RWPE2 (cell line): Measurements from ENCODE around the gene ANKRD36C.
"Not testable (repeated sequence)": the region's sequence is repeated elsewhere in the genome, so short reads cannot be mapped to it uniquely, and the experiment has no call there.

Experiments used
- ATAC-seq: fragments of 200-7000 bp; cut with Tn5 transposase; 3 replicates; pipeline ENCODE4 v1.9.1; 2021; ENCODE audit warnings: low read depth
- DNase-seq: peaks from one replicate; pipeline ENCODE4 v3.0.0-alpha.2; 2020; ENCODE audit warnings: low spot score
- H3K27ac ChIP-seq: fragments of 450-650 bp; 2 replicates; pipeline ENCODE4 v1.5.1; 2017; ENCODE audit warnings: mild to moderate bottlenecking; ENCODE audit not compliant: poor library complexity, severe bottlenecking
- H3K27me3 ChIP-seq: fragments of 250-450 bp; sonication (Bioruptor Pico); 2 replicates; pipeline ENCODE4 v1.5.1; 2021; ENCODE audit warnings: mild to moderate bottlenecking, moderate library complexity; ENCODE audit not compliant: insufficient read depth, poor library complexity, severe bottlenecking
- H3K36me3 ChIP-seq: fragments of 250-450 bp; sonication (Bioruptor Pico); 2 replicates; pipeline ENCODE4 v1.5.1; 2020; ENCODE audit warnings: low read depth, mild to moderate bottlenecking, moderate library complexity
- H3K4me1 ChIP-seq: fragments of 250-450 bp; sonication (Bioruptor Pico); 2 replicates; pipeline ENCODE4 v1.5.1; 2021; ENCODE audit warnings: mild to moderate bottlenecking, moderate library complexity; ENCODE audit not compliant: insufficient read depth, poor library complexity, severe bottlenecking
- H3K4me3 ChIP-seq: fragments of 250-450 bp; sonication (Bioruptor Pico); 2 replicates; pipeline ENCODE4 v1.5.1; 2021; ENCODE audit warnings: mild to moderate bottlenecking, moderate library complexity; ENCODE audit not compliant: severe bottlenecking
- H3K9me3 ChIP-seq: fragments of 250-450 bp; sonication (Bioruptor Pico); 2 replicates; pipeline ENCODE4 v1.5.1; 2021; ENCODE audit warnings: mild to moderate bottlenecking, moderate library complexity; ENCODE audit not compliant: severe bottlenecking
- CTCF ChIP-seq: fragments of 450-650 bp; IDR thresholded peaks from one replicate; pipeline ENCODE4 v1.5.1; 2017; ENCODE audit warnings: mild to moderate bottlenecking, moderate library complexity; ENCODE audit not compliant: poor library complexity, severe bottlenecking

ANKRD36C gene

GRCh38 chr2:96011129-96011455 is 19.5 kb upstream of the ANKRD36C start:
- ATAC-seq = peak; percentile 37
- DNase-seq, H3K27me3 ChIP-seq, H3K4me3 ChIP-seq, H3K9me3 ChIP-seq, H3K27ac ChIP-seq, H3K36me3 ChIP-seq, H3K4me1 ChIP-seq: not testable (repeated sequence)

- H3K9me3 ChIP-seq, H3K36me3 ChIP-seq, H3K27ac ChIP-seq, H3K27me3 ChIP-seq, H3K4me1 ChIP-seq: not testable (repeated sequence)
- ATAC-seq (peak; percentile 93), DNase-seq (peak; percentile 92)
- peak overlapping the region; percentile 31 for H3K4me3 ChIP-seq
These were observed 18.9 kb upstream of the ANKRD36C start for GRCh38 chr2:96010320-96011128.

- not testable (repeated sequence) for H3K9me3 ChIP-seq, H3K27ac ChIP-seq, H3K4me1 ChIP-seq, DNase-seq, H3K36me3 ChIP-seq, H3K27me3 ChIP-seq
- ATAC-seq = peak; percentile 81
- peak overlapping the region; percentile 31 for H3K4me3 ChIP-seq
These were observed 18.2 kb upstream of the ANKRD36C start for GRCh38 chr2:96009833-96010232.

GRCh38 chr2:96008051-96008450 is 16.4 kb upstream of the ANKRD36C start:
- H3K27ac ChIP-seq, H3K4me1 ChIP-seq, H3K4me3 ChIP-seq, ATAC-seq, DNase-seq, H3K27me3 ChIP-seq, H3K36me3 ChIP-seq, H3K9me3 ChIP-seq: not testable (repeated sequence)

GRCh38 chr2:96006248-96006647 is 14.6 kb upstream of the ANKRD36C start:
- H3K4me1 ChIP-seq, ATAC-seq, DNase-seq, H3K27me3 ChIP-seq, H3K36me3 ChIP-seq, H3K27ac ChIP-seq, H3K4me3 ChIP-seq, H3K9me3 ChIP-seq: not testable (repeated sequence)

GRCh38 chr2:95992520-95993272 is 1.1 kb upstream of the ANKRD36C start:
- Histone ChIP-seq H3K4me3 (peak overlapping the region; percentile 56), H3K27ac (peak overlapping the region; percentile 76)
- not testable (repeated sequence) for H3K36me3 ChIP-seq, DNase-seq, H3K9me3 ChIP-seq, H3K27me3 ChIP-seq, H3K4me1 ChIP-seq
- TF ChIP-seq CTCF = peak; percentile 95
- peak; percentile 52 for ATAC-seq

- DNase-seq, H3K36me3 ChIP-seq, H3K4me1 ChIP-seq, H3K9me3 ChIP-seq, H3K27me3 ChIP-seq: not testable (repeated sequence)
- H3K27ac ChIP-seq = peak overlapping the region; percentile 76
- ATAC-seq = peak; percentile 44
- H3K4me3 ChIP-seq = peak overlapping the region; percentile 56
These were observed 478 bp upstream of the ANKRD36C start for GRCh38 chr2:95992102-95992501.

- DNase-seq, H3K27me3 ChIP-seq, H3K9me3 ChIP-seq, H3K27ac ChIP-seq, H3K36me3 ChIP-seq, ATAC-seq, H3K4me1 ChIP-seq: not testable (repeated sequence)
- H3K4me3 ChIP-seq = peak overlapping the region; percentile 20
These were observed 740 bp downstream of the ANKRD36C start for GRCh38 chr2:95990884-95991283.

GRCh38 chr2:95951662-95952061 is 40.0 kb downstream of the ANKRD36C start:
- not testable (repeated sequence) for H3K9me3 ChIP-seq, DNase-seq, H3K4me3 ChIP-seq, ATAC-seq, H3K36me3 ChIP-seq, H3K27me3 ChIP-seq, H3K4me1 ChIP-seq, H3K27ac ChIP-seq

- H3K27ac ChIP-seq, H3K4me3 ChIP-seq, ATAC-seq, H3K27me3 ChIP-seq, DNase-seq, H3K4me1 ChIP-seq, H3K9me3 ChIP-seq: not testable (repeated sequence)
- peaks cover 15% of the 10 kb centered on the region; the same call in 1 of the 2 replicates for H3K36me3 ChIP-seq
These were observed 43.6 kb downstream of the ANKRD36C start for GRCh38 chr2:95948039-95948438.
